Stimulated activated naive CD8-positive, alpha-beta T cell treated with anti-CD3 and anti-CD28 coated beads, Interleukin-15, amount 100 ng/mL, for 72 hours (primary cell): Measurements from ENCODE around the gene RPN1.

Experiments
- ATAC-seq: fragments of 150-1000 bp; cut with Tn5 transposase; 2 replicates; pipeline ENCODE4 v1.10.0; 2021; ENCODE audit warnings: mild to moderate bottlenecking, moderate library complexity
- DNase-seq, 2 donors: peaks; one replicate each; pipeline ENCODE4 v3.0.0; 2021 to 2022
- H3K27ac Mint-ChIP-seq, 2 donors: one replicate each; pipeline ENCODE4 v1.8.0; 2022; ENCODE audit warnings: mild to moderate bottlenecking in 2 of 2, mixed read lengths in 2 of 2, moderate library complexity in 2 of 2
- H3K27me3 Mint-ChIP-seq: one replicate; pipeline ENCODE4 v1.8.0; 2022; ENCODE audit warnings: mixed read lengths
- H3K4me1 Mint-ChIP-seq: one replicate; pipeline ENCODE4 v1.8.0; 2022; ENCODE audit warnings: mild to moderate bottlenecking, mixed read lengths
- H3K4me3 Mint-ChIP-seq, 2 donors: one replicate each; pipeline ENCODE4 v1.8.0; 2022; ENCODE audit warnings: mild to moderate bottlenecking in 2 of 2, mixed read lengths in 2 of 2, moderate library complexity in 1 of 2
- H3K9me3 Mint-ChIP-seq, 2 donors: one replicate each; pipeline ENCODE4 v1.8.0; 2022; ENCODE audit warnings: mixed read lengths in 2 of 2

Gene RPN1

GRCh38 chr3:128581566-128581965, 69.1 kb downstream of the RPN1 start:
- Mint-ChIP-seq H3K9me3 (no peaks in the 10 kb centered on the region), H3K4me3 (no peak overlapping the region), H3K4me1 (peaks cover 20% of the 10 kb centered on the region), H3K27ac (no peak overlapping the region), H3K27me3 (peaks cover 17% of the 10 kb centered on the region)
- ATAC-seq: no peak
- DNase-seq: no peak

GRCh38 chr3:128579927-128580326, 70.7 kb downstream of the RPN1 start:
- Mint-ChIP-seq H3K4me3 (no peak overlapping the region), H3K27me3 (peaks cover 18% of the 10 kb centered on the region), H3K9me3 (no peaks in the 10 kb centered on the region), H3K4me1 (peaks cover 8% of the 10 kb centered on the region), H3K27ac (no peak overlapping the region)
- DNase-seq (no peak), ATAC-seq (no peak)

- Mint-ChIP-seq H3K27me3 (peaks cover 29% of the 10 kb centered on the region), H3K27ac (no peak overlapping the region), H3K4me1 (peaks cover 8% of the 10 kb centered on the region), H3K4me3 (no peak overlapping the region), H3K9me3 (no peaks in the 10 kb centered on the region)
- DNase-seq (no peak), ATAC-seq (no peak)
Observed at GRCh38 chr3:128578346-128578745, 72.3 kb downstream of the RPN1 start.

- Mint-ChIP-seq H3K27ac (no peak overlapping the region), H3K9me3 (no peaks in the 10 kb centered on the region), H3K4me1 (peaks cover 15% of the 10 kb centered on the region), H3K4me3 (no peak overlapping the region), H3K27me3 (peaks cover 25% of the 10 kb centered on the region)
- ATAC-seq (no peak), DNase-seq (no peak)
Observed at GRCh38 chr3:128577711-128578110, 72.9 kb downstream of the RPN1 start.

- Mint-ChIP-seq H3K27ac (no peak overlapping the region), H3K4me1 (peaks cover 21% of the 10 kb centered on the region), H3K9me3 (no peaks in the 10 kb centered on the region), H3K4me3 (no peak overlapping the region), H3K27me3 (peaks cover 28% of the 10 kb centered on the region)
- DNase-seq: no peak
- ATAC-seq: no peak
Observed at GRCh38 chr3:128576290-128576689, 74.3 kb downstream of the RPN1 start.

GRCh38 chr3:128575777-128576176, 74.8 kb downstream of the RPN1 start:
- DNase-seq: no peak
- no peak for ATAC-seq
- H3K9me3 Mint-ChIP-seq: no peaks in the 10 kb centered on the region
- peaks cover 33% of the 10 kb centered on the region for H3K27me3 Mint-ChIP-seq
- no peak overlapping the region for H3K27ac Mint-ChIP-seq
- H3K4me3 Mint-ChIP-seq: no peak overlapping the region
- H3K4me1 Mint-ChIP-seq: peaks cover 21% of the 10 kb centered on the region

- H3K27me3 Mint-ChIP-seq: peaks cover 37% of the 10 kb centered on the region
- H3K27ac Mint-ChIP-seq: peak overlapping the region in 1 of 2 donors; percentile 46
- no peaks in the 10 kb centered on the region for H3K9me3 Mint-ChIP-seq
- no peak for DNase-seq
- peak overlapping the region; percentile 27 to 70 for H3K4me3 Mint-ChIP-seq
- peaks cover 21% of the 10 kb centered on the region for H3K4me1 Mint-ChIP-seq
- peak; percentile 14 for ATAC-seq
Observed at GRCh38 chr3:128573707-128574162, 76.9 kb downstream of the RPN1 start.

- ATAC-seq: peak; percentile 52
- H3K9me3 Mint-ChIP-seq: no peaks in the 10 kb centered on the region
- H3K4me3 Mint-ChIP-seq: peak overlapping the region; percentile 27 to 70
- peaks cover 21% of the 10 kb centered on the region for H3K4me1 Mint-ChIP-seq
- peak overlapping the region in 1 of 2 donors; percentile 46 for H3K27ac Mint-ChIP-seq
- peaks cover 42% of the 10 kb centered on the region for H3K27me3 Mint-ChIP-seq
- DNase-seq: peak in 1 of 2 donors; percentile 15
Observed at GRCh38 chr3:128573160-128573559, 77.5 kb downstream of the RPN1 start.

- peak; percentile 90 for ATAC-seq
- DNase-seq: peak; percentile 12 to 75
- Mint-ChIP-seq H3K9me3 (no peaks in the 10 kb centered on the region), H3K4me1 (peaks cover 21% of the 10 kb centered on the region), H3K4me3 (peak overlapping the region; percentile 27 to 70), H3K27ac (no peak overlapping the region), H3K27me3 (peaks cover 42% of the 10 kb centered on the region)
Observed at GRCh38 chr3:128572644-128573105, 77.9 kb downstream of the RPN1 start.

- DNase-seq: no peak
- no peak for ATAC-seq
- no peaks in the 10 kb centered on the region for H3K9me3 Mint-ChIP-seq
- no peak overlapping the region for H3K4me3 Mint-ChIP-seq
- peaks cover 42% of the 10 kb centered on the region for H3K27me3 Mint-ChIP-seq
- no peak overlapping the region for H3K27ac Mint-ChIP-seq
- H3K4me1 Mint-ChIP-seq: peaks cover 21% of the 10 kb centered on the region
Observed at GRCh38 chr3:128572013-128572412, 78.6 kb downstream of the RPN1 start.
